ENCODE results near the gene CNTNAP5. TPM values are rescaled to one million over a fixed set of nuclear protein-coding genes. Genes with fewer than 3 reads are reported as not detected.

CNTNAP5 gene
- total RNA-seq, 1 experiment from 2014 or later: not detected

- CTCF ChIA-PET: no interaction called here
- no peak for TF ChIP-seq CTCF (IDR thresholded peaks at IDR 0.05)
- TF ChIP-seq SIN3A (IDR thresholded peaks at IDR 0.05; ENCODE audit: borderline replicate concordance, insufficient read depth, low read depth, low read length): no peak
- no peak for TF ChIP-seq POLR2AphosphoS5 (IDR thresholded peaks at IDR 0.05; ENCODE audit: low read depth, low read length)
- no peak for TF ChIP-seq TCF7L2 (IDR thresholded peaks at IDR 0.05; ENCODE audit: low read depth, low read length)
- no peak for TF ChIP-seq REST (IDR thresholded peaks at IDR 0.05; ENCODE audit: insufficient read depth in 1 of 2, low read depth in 2 of 2, low read length in 1 of 2)
Observed at GRCh38 chr2:124649001-124649400, 623.9 kb downstream of the CNTNAP5 start.

GRCh38 chr2:124652099-124652498, 627.0 kb downstream of the CNTNAP5 start:
- in situ Hi-C loops (cut with HindIII; ENCODE audit: low pct_unique_long_range_greater_than_20kb, low sequenced_read_pairs) (no loop called here), intact Hi-C loops (cut with micrococcal nuclease; ENCODE audit: unreplicated experiment) (no loop called here)
- no peak overlapping the region for H3K4me3 ChIP-seq (ENCODE audit: low read depth in 2 of 2, low read length in 2 of 2)
- no peaks in the 10 kb centered on the region for H3K36me3 ChIP-seq (ENCODE audit: control insufficient read depth, insufficient read depth, low read length)
- ATAC-seq (no peak), DNase-seq (ENCODE audit: low read depth, low spot score) (no peak)
- ChIA-PET POLR2A (no interaction called here), CTCF (no interaction called here)
- TF ChIP-seq TCF7L2 (IDR thresholded peaks at IDR 0.05; ENCODE audit: low read depth, low read length) (no peak), SIN3A (IDR thresholded peaks at IDR 0.05; ENCODE audit: borderline replicate concordance, insufficient read depth, low read depth, low read length) (no peak), REST (IDR thresholded peaks at IDR 0.05; ENCODE audit: insufficient read depth in 1 of 2, low read depth in 2 of 2, low read length in 1 of 2) (no peak), CTCF (IDR thresholded peaks at IDR 0.05) (no peak), POLR2AphosphoS5 (IDR thresholded peaks at IDR 0.05; ENCODE audit: low read depth, low read length) (no peak)
- no peak overlapping the region for H3K27ac ChIP-seq (ENCODE audit: low read length)
- no peaks in the 10 kb centered on the region for H3K27me3 ChIP-seq (ENCODE audit: control insufficient read depth, insufficient read depth, low read length)
- no peaks in the 10 kb centered on the region for H3K4me1 ChIP-seq (ENCODE audit: control insufficient read depth, insufficient read depth, low read length)
- BruUV-seq (replicated peaks): no TSS peak
- no peaks in the 10 kb centered on the region for H3K9me3 ChIP-seq (ENCODE audit: control insufficient read depth, insufficient read depth, low read depth, low read length)

More at GRCh38 chr2:124649001-124649400, 623.9 kb downstream of the CNTNAP5 start:
- DNase-seq (ENCODE audit: low read depth, low spot score) (no peak), ATAC-seq (no peak)
- H3K4me3 ChIP-seq (ENCODE audit: low read depth in 2 of 2, low read length in 2 of 2): no peak overlapping the region
- in situ Hi-C loops (cut with HindIII; ENCODE audit: low pct_unique_long_range_greater_than_20kb, low sequenced_read_pairs): no loop called here
- no peak overlapping the region for H3K27ac ChIP-seq (ENCODE audit: low read length)
- no peaks in the 10 kb centered on the region for H3K36me3 ChIP-seq (ENCODE audit: control insufficient read depth, insufficient read depth, low read length)
- H3K4me1 ChIP-seq (ENCODE audit: control insufficient read depth, insufficient read depth, low read length): no peaks in the 10 kb centered on the region
- BruUV-seq (replicated peaks): no TSS peak
- H3K9me3 ChIP-seq (ENCODE audit: control insufficient read depth, insufficient read depth, low read depth, low read length): no peaks in the 10 kb centered on the region
- H3K27me3 ChIP-seq (ENCODE audit: control insufficient read depth, insufficient read depth, low read length): no peaks in the 10 kb centered on the region
- POLR2A ChIA-PET: no interaction called here
- intact Hi-C loops (cut with micrococcal nuclease; ENCODE audit: unreplicated experiment): no loop called here
